GM23248 (cell line): ENCODE measurements around the gene CCDC88C.

Experiments
- EZH2 ChIP-seq: fragments of 200-600 bp; sonication (generic); IDR thresholded peaks from 2 replicates; pipeline ENCODE4 v1.6.1; 2018; ENCODE audit warnings: antibody characterized with exemption, mild to moderate bottlenecking; ENCODE audit not compliant: insufficient read depth, poor library complexity, severe bottlenecking
- EZH2phosphoT487 ChIP-seq: fragments of 200-600 bp; sonication (generic); IDR thresholded peaks from 2 replicates; pipeline ENCODE4 v1.6.1; 2018; ENCODE audit warnings: antibody characterized with exemption, moderate library complexity, mild to moderate bottlenecking, low read depth; ENCODE audit not compliant: insufficient read depth

GRCh38 chr14:91366749-91367148 is 50.9 kb downstream of the CCDC88C start:
- TF ChIP-seq EZH2 (no peak), EZH2phosphoT487 (no peak)
